IPS-11a (cell line): ENCODE measurements around the gene ATXN10.
A peak's percentile ranks its signal among the peaks of the same experiment; 100 is the strongest.
"Not testable (repeated sequence)": the region's sequence is repeated elsewhere in the genome, so short reads cannot be mapped to it uniquely, and the experiment has no call there.

ENCODE experiments used
- H3K4me3 ChIP-seq: one replicate; pipeline ENCODE4 v1.5.1; 2013; ENCODE audit warnings: low read depth, low read length, control low read depth

The ATXN10 gene

GRCh38 chr22:45640941-45641621, 30.6 kb upstream of the ATXN10 start:
- H3K4me3 ChIP-seq, result no peak overlapping the region

DNA sequence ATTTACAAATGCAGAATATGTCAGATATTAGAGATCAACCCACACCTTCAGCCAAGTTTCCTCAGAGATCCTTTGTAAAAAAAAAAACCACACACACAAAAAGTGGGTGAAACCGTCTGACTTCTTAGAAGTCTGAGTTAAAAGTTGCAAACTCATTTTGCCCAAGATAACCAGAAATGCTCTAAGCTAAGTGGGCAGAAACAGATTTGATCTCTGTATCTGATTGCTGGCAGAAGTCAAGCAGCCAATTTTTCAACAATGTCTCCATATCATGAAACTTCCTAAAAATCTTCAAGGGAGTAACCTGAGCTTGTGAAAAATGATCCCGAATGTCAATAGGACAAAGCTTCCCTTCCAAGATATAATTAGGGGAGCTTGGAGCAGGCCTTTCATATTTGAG, 28.6 kb upstream of the ATXN10 start:
- H3K4me3 ChIP-seq, result no peak overlapping the region

DNA sequence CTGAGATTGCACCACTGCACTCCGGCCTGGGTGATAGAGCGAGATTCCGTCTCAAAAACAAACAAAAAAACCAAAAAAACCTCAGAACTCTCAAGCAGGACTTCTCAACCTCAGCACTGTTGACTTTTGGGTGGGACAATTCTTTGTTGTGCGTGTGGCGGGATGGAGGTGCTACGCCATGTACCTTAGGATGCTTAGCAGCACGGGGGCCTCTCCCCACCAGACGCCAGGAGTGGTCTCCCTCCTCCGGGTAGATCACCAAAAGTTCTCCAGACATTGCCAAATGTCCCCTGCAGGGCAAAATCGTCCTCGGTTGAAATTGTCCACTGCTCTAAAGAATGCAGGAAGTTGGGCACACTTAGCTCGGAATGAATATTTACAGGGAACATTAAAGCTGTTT, 26.9 kb upstream of the ATXN10 start:
- H3K4me3 ChIP-seq, result no peak overlapping the region

DNA sequence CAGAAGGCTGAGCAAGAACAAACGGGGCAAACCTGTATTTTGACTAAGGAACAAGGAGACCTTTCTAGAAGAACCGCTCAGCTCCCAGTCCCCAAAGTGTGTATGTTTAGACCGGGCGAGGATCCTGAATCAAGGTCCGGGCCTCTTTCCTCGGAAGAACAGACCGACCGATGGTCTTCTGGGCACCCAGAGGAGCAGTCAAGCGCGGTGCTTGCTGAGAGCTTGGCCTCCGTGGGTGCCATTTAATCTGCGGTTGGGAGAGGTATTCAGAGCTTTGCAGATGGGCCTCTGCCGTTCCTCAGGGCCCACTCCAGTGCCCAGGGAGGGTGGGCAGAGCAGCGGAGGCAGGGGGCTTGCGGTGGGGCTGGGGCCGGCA, 26.5 kb upstream of the ATXN10 start:
- H3K4me3 ChIP-seq, result no peak overlapping the region

DNA sequence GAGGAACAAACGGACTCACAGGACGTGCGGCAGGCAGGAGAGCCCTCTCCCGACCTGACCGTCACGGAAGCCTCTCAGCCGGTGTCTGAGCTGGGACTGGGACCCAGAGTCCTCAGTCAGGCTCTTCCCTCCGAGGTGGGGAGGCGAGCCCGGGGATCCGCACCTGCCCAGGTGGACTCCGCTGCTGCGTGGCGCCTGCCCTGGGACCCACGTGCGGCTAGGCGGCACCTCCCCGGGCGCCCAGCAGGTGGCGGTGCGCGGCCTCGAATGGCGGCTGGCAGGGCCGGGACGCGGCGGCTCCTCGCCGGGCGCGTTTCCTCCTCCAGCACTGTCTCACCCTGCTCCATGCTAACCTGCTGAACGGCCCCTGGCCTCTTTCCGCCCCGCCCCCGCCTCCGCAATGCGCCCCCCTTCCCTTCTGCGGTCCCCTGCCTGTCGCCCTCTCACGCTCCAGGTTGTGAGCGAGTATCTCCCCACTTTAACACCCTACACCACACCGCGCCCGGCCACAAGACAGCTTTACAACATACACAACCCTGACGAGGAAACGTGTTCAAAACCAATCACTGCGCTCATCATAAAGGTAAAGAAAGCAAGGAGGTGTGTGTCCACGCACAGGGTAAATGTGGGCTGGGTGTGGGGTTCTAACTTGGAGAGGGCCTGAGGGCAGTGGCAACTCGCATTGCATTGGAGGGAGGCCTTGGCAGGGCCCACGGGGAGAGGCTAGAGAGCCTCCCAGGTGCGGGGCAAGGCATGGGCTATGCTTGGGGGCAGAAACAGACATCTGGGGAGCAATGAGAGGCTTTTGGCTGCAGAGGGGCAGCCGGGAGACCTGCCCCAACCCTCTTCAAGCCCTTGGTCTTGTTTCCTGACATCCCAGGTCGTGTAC, 25.9 kb upstream of the ATXN10 start:
- H3K4me3 ChIP-seq, result no peak overlapping the region

DNA sequence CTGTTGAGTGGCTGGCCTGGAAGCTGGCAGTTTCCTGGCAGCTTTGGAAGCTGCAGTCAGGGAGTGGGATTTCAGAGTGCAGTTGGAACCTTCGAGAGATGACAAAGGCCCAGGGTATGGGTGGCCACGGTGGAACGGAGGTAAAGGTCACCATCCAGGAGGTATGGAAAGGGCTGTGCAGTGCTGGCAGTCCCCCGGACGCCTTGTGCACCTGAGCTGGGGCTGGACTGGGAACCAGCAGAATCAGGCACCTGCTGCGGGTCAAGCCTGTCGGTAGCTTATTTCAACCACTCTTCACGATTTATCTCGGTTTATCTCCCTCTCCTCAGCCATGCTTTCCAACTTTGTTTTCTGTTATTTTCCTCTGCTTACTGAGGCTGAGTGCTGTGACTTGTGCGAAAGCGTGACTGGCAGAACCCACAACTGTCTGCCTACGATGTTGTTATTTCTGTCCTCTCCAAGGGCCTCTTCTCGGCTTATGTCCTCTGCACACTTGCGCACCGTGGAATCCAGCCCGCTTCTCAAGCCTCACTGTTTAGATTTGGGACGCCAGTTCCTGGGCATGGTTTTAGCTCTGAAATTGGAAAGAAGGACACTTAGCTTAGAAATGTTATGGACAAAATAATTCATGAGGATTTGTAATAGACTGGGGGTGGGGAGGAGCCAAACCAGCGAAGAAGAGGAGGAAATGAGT, 24.0 kb upstream of the ATXN10 start:
- no peak overlapping the region for H3K4me3 ChIP-seq

DNA sequence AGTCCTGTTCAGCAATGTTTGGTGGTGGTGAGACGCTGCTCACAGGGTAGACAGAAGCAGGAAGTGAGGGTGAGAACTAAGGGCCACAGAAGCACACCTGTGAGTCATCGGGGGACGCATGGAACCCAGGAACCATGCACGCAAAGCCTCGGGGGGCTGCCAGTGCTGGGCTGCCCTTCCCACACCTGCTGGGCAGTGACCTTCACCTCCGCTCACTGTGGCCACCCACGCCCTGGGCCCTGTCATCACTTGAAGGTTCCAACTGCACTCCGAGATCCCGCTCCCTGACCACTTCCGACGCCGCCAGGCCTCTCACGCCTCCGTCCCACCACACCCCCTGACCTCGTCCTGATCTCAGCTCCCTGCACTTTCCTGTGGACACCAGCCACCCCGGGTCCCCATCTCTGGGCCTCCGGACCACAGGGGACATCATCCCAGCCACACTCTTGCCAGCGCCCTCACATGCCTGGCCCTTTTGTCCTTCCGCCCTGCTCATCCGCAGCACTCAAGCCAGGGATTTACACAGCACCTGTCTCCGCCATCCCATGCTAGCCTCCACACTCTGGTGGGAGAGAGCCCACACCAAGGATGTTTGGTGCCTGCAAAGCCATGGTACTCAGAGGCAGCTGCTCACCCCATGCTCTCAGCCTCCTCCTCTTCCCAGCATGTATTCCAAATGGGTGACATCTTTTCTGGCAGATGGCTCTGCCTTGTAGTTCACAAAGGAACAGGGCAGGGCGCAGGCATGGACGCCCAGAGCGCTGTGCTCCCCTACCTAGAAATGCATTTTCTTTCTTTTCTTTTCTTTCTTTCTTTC, 23.1 kb upstream of the ATXN10 start:
- H3K4me3 ChIP-seq, result no peak overlapping the region

DNA sequence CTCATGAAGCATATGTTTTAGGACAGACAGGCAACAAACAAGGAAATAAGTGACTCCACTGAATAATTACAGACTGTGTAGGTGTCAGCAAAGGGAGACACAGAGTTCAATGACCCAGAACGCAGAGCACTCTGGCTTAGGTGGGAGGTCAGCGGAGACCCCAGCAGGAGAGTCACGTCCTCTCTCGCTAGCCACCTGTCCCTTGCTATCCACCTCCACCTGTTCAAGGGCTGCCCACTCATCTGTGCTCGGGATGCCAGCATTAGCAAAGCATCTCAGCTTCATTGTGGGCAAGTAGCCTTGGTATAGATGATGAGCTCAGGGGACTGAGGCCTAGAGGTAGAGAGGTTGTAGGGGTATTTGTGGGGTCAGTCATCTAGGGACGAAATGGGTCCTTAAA, 21.8 kb upstream of the ATXN10 start:
- no peak overlapping the region for H3K4me3 ChIP-seq

DNA sequence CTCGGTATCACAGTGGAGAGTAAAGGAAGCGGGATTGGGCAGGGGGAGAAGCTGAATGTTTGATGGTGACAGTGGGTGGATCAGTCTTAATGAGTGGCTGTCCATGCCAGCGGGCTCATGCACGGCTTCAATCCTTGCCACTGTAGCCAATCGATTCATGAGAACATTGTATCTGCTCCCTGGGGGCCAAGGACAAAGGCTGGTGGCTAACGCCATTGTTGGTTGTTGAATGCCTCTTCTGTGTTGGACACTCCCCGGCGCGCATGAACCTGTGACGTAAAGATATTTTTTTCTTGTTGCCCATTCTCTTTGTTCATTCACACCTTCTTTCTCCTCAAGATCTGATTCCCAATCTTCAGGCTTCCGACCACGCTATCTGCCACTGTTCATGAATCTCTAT, 20.9 kb upstream of the ATXN10 start:
- no peak overlapping the region for H3K4me3 ChIP-seq

- no peak overlapping the region for H3K4me3 ChIP-seq
Measured at GRCh38 chr22:45651931-45652528, 19.6 kb upstream of the ATXN10 start.

- H3K4me3 ChIP-seq, result no peak overlapping the region
Measured at GRCh38 chr22:45656577-45656976, 15.1 kb upstream of the ATXN10 start.

DNA sequence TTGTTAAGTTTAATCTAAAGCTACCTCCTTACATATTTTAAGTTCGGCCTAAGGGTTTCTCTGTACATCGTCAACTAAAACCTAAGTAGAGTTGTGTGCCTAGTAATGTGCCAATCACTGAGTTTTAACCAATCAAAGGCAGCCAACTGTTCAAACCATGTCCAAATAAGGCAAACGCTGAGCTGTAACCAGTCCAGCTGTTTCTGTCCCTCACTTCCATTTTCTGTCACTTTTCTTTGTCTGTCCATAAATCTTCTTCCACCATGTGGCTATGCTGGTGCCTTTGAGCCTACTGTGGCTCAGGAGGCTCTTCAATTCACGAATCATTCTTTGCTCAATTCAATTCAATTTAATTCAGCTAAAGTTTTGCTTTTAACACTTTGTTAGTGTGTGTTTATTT, 13.9 kb upstream of the ATXN10 start:
- no peak overlapping the region for H3K4me3 ChIP-seq

DNA sequence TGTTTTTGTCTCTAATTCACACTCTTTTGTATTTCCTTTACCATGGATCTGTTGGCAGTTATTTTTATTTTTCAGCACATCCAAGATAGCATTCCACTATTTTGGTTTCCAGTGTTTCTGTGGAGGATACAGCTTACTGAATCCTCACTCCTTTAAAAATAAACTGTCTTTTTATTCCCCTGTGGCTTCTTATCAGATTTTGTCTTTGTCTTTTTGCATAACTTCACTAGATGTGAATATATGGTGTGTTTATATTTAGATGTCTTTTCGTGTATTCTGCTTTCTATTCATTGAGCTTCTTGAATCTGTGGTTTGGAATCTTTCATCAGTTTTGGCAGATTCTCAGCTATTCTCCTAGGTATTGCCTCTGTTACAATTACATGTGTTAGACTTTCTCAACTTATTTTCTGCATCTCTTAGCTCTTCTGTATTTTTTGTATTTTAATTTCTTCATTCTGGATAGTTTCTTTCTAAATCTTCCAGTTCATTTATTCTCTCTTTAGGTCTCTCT, 7.4 kb upstream of the ATXN10 start:
- H3K4me3 ChIP-seq, result no peak overlapping the region

- H3K4me3 ChIP-seq, result no peak overlapping the region
Measured at GRCh38 chr22:45667486-45667885, 4.1 kb upstream of the ATXN10 start.

GRCh38 chr22:45670363-45670762, 1.3 kb upstream of the ATXN10 start:
- not testable (repeated sequence) for H3K4me3 ChIP-seq

- peak overlapping the region; percentile 61 for H3K4me3 ChIP-seq
Measured at GRCh38 chr22:45670981-45671782, 452 bp upstream of the ATXN10 start.

DNA sequence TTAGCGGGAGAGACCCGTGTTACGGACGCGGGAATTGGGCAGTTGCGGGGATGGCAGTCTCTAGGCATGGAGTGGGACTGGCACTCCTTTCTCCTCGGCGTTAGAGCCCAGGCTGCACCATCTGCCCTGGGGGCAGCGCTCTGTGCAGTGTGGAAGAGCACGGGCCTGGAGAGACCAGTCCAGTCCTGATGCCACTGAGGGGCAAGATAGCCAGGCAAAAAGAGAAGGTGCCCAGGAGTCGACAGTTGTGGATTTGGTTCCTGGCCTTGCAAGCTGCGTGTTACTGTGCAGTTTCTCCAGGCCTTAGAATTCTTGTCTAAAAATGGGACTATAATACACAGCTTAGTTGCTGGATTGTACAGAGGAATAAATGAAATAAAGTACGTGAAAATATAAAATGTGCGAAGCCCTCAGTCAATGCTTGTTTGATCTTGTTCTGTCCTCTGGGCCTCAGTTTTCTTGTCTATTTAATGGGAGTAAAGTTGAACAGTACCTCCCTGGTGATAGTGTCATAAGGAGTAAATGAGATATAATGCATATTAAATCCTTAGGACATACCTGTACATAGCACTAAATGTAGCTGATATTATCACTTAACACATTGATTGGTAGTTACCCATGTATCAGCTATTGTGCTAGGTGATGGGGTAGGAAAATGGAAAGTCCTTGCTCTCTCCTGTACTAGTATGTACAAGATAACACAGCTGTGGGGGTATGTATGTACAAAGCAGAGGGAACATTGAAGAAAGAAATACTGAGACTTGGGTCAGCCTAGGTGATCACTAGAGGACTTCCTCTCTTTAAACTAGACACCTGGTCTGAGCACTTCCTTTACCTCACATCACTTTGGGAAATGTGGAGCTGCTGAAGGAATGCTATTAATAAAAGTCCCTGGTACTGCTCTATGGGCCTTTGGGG, 1.2 kb downstream of the ATXN10 start:
- H3K4me3 ChIP-seq, result peak overlapping the region; percentile 61

- no peak overlapping the region for H3K4me3 ChIP-seq
Measured at GRCh38 chr22:45673482-45674175, 2.0 kb downstream of the ATXN10 start.
